LNCaP clone FGC (cell line): Measurements from ENCODE around the gene DNAJA4.
A peak's percentile ranks its signal among the peaks of the same experiment; 100 is the strongest.

Experiments
- DNase-seq: peaks from one replicate; pipeline ENCODE4 v3.0.0-alpha.2; 2011; ENCODE audit warnings: low read depth
- H3K4me3 ChIP-seq: 2 replicates; pipeline ENCODE4 v1.5.1; 2011; ENCODE audit warnings: mild to moderate bottlenecking, low read depth, low read length, control low read depth
- CTCF ChIP-seq: IDR thresholded peaks from 2 replicates; pipeline ENCODE4 v1.5.1; 2012; ENCODE audit warnings: mild to moderate bottlenecking; ENCODE audit not compliant: control insufficient read depth, insufficient read depth; ENCODE audit errors: extremely low read depth

DNAJA4 gene

DNA sequence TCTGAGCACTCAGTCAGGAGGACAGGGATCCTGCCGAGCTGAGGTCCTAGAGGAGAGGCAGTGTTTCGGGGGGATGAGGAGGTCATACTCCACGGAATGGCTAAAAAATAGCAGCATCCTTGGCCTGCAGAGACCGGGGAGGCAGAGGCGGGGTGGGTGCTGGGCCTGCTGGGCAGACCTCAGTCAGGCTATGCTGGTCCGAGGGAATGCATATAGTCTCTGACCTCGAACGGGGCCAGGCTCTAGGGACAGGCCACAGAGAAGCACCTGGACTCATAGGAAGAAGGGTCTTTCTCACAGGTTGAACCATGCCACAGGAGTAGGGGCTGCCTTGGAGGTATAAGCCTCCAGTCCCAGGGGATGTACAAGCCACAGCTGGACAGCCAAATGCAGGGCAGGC lies 49.0 kb downstream of the DNAJA4 start:
- no peak for TF ChIP-seq CTCF
- DNase-seq: no peak
- no peak overlapping the region for H3K4me3 ChIP-seq

DNA sequence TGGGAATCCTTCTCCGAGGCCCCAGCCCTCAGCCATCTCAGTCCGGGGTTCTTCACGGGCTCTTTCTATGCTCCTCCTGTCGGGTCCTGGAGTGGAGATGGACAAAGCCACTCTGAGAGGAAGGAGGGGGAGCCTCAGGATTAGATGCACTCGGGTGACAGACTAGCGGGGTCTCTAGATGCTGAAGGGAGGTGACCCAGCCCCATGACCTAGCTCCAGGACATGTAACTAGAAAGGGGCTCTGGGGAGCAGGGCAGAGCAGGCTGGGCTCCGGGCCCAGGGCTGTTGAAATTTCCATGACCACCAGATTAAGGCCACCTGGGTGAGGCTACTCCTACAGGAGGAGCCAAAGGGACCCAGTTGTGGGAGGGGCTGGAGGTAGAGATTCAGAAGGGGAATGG lies 49.8 kb downstream of the DNAJA4 start:
- DNase-seq: no peak
- no peak overlapping the region for H3K4me3 ChIP-seq
- no peak for TF ChIP-seq CTCF

GRCh38 chr15:78315686-78316282 lies 51.4 kb downstream of the DNAJA4 start:
- no peak for DNase-seq
- peak; percentile 30 for TF ChIP-seq CTCF
- H3K4me3 ChIP-seq: no peak overlapping the region

DNA sequence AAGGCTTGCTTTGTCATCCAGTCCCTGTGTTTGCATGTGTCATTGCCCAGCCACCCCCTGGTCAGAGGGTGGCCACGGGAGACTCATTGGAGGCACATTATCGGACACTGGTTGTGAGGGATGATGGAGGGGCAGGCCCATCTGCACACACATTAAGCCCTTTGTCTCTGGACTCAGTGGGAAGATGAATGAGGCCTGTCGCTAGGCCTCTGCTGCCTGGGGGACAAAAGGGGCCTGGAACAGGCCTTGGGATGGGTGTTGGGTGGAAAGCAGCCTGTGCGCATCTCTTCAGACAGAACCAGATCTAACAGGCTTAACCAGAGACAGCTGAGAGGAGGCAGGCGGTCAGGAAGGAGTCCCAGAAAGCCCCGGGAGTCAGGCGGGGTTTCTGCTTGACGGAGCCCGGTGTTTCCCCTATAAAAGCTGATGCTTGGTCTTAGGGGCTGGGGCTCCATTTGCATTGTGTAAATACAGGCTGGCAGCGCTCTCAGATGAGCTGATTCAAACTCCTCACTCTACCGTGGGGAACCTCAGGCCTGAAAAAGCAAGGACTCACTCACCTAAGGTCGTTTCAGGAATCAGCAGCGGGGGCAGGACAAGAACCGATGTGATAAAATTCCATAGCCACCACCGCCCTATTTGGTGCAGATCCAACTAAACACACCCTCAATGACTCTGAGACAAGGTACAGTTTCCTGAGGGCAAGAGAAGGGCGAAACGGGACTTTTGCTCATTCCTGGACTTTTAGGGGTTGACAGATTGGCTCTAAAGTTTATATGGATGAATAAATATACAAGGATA lies 52.1 kb downstream of the DNAJA4 start:
- no peak for TF ChIP-seq CTCF
- no peak overlapping the region for H3K4me3 ChIP-seq
- no peak for DNase-seq

GRCh38 chr15:78317145-78317836 lies 52.9 kb downstream of the DNAJA4 start:
- no peak for DNase-seq
- no peak overlapping the region for H3K4me3 ChIP-seq
- peak; percentile 44 for TF ChIP-seq CTCF

DNA sequence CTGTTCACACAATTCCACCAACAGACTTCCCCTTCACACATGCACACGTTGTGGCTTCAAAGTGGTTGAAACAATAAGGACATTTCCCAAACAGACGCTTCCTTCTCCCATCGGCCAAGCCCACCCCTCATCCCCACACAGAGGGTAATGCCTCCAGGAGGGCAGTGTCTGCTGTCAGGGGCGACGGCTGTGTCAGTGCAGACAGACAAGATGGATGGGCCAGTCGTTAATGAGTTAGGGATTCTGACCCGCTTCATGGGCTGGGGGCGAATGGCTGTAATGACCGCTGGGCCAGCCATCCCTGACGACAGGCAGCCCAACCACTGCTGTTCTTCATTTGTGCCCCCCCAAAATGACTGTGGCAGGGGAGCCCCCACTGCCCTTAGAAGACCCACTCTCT lies 55.2 kb downstream of the DNAJA4 start:
- H3K4me3 ChIP-seq: no peak overlapping the region
- TF ChIP-seq CTCF: no peak
- DNase-seq: no peak
